IMR-90 (cell line): ENCODE results near the gene ANKLE1. TPM values are rescaled to one million over a fixed set of nuclear protein-coding genes. Genes with fewer than 3 reads are reported as not detected.

Source experiments
- ATAC-seq: fragments of 200-7000 bp; cut with Tn5 transposase; 2 replicates; pipeline ENCODE4 v1.9.1; 2020; ENCODE audit warnings: low read depth, mild to moderate bottlenecking, moderate library complexity
- BruUV-seq: library from RNA; stranded (reverse); fragments of 400-500 nt; replicated peaks from 2 replicates; lab custom pipeline; 2021; lab: Mats Ljungman, UMichigan
- CTCF ChIA-PET: fragments of 300-600 bp; formaldehyde crosslinking; extraction: SDS; loops from one replicate; lab custom pipeline; 2021; ENCODE audit warnings: antibody characterized with exemption; lab: Yijun Ruan, JAX
- POLR2A ChIA-PET: fragments of 300-600 bp; sonication (Branson Sonifier 250); formaldehyde crosslinking; loops from one replicate; lab custom pipeline; 2022; ENCODE audit warnings: antibody characterized with exemption; ENCODE audit not compliant: unreplicated experiment; lab: Charles Lee
- DNase-seq: peaks from one replicate; pipeline ENCODE4 v3.0.0; 2013
- H2AFZ ChIP-seq: replicated peaks from 2 replicates; pipeline ENCODE3; 2013; ENCODE audit warnings: low read length, mild to moderate bottlenecking; ENCODE audit not compliant: poor library complexity
- H2AK5ac ChIP-seq: 2 replicates; pipeline ENCODE4 v1.6.1; 2013; ENCODE audit warnings: low read depth, low read length, inconsistent platforms
- H2AK9ac ChIP-seq: replicated peaks from 2 replicates; pipeline ENCODE3; 2013; ENCODE audit warnings: mild to moderate bottlenecking, low read depth, low read length, moderate library complexity; ENCODE audit not compliant: poor library complexity
- H2BK120ac ChIP-seq: 2 replicates; pipeline ENCODE4 v1.6.1; 2013; ENCODE audit warnings: low read depth, low read length, inconsistent platforms
- H2BK15ac ChIP-seq: 3 replicates; pipeline ENCODE4 v1.6.1; 2013; ENCODE audit warnings: low read depth, low read length, inconsistent platforms
- H2BK20ac ChIP-seq: 2 replicates; pipeline ENCODE4 v1.6.1; 2013; ENCODE audit warnings: low read depth, mild to moderate bottlenecking, inconsistent platforms, low read length, moderate library complexity
- H2BK5ac ChIP-seq: 2 replicates; pipeline ENCODE4 v1.6.1; 2013; ENCODE audit warnings: mild to moderate bottlenecking, low read depth, low read length, inconsistent platforms; ENCODE audit not compliant: poor library complexity, severe bottlenecking
- H3K14ac ChIP-seq: replicated peaks from 2 replicates; pipeline ENCODE4 v1.6.1; 2013; ENCODE audit warnings: low read depth, low read length, inconsistent platforms
- H3K18ac ChIP-seq: 2 replicates; pipeline ENCODE4 v1.6.1; 2013; ENCODE audit warnings: low read depth, low read length, control low read depth
- H3K23ac ChIP-seq: 2 replicates; pipeline ENCODE4 v1.6.1; 2013; ENCODE audit warnings: low read depth, low read length, inconsistent platforms
- H3K27ac ChIP-seq: 2 replicates; pipeline ENCODE4 v1.5.1; 2013; ENCODE audit warnings: mild to moderate bottlenecking, control low read depth, low read length; ENCODE audit not compliant: insufficient read depth
- H3K27me3 ChIP-seq: 2 replicates; pipeline ENCODE4 v1.6.1; 2013; ENCODE audit warnings: low read length; ENCODE audit not compliant: control insufficient read depth, insufficient read depth
- H3K36me3 ChIP-seq: 2 replicates; pipeline ENCODE4 v1.6.1; 2013; ENCODE audit warnings: low read length, mixed read lengths; ENCODE audit not compliant: control insufficient read depth, insufficient read depth
- H3K4ac ChIP-seq: 2 replicates; pipeline ENCODE4 v1.6.1; 2013; ENCODE audit warnings: low read depth, low read length, inconsistent platforms
- H3K4me1 ChIP-seq: 2 replicates; pipeline ENCODE4 v1.6.1; 2013; ENCODE audit warnings: low read length, mixed read lengths; ENCODE audit not compliant: control insufficient read depth, insufficient read depth
- H3K4me2 ChIP-seq: 2 replicates; pipeline ENCODE4 v1.6.1; 2013; ENCODE audit warnings: low read depth, mild to moderate bottlenecking, control low read depth, low read length, moderate library complexity
- H3K4me3 ChIP-seq: 2 replicates; pipeline ENCODE4 v1.5.1; 2013; ENCODE audit warnings: low read depth, mild to moderate bottlenecking, control low read depth, low read length, moderate library complexity; ENCODE audit not compliant: insufficient read depth
- H3K56ac ChIP-seq: 2 replicates; pipeline ENCODE4 v1.6.1; 2013; ENCODE audit warnings: low read length, inconsistent platforms; ENCODE audit not compliant: insufficient read depth; ENCODE audit errors: extremely low read depth
- H3K79me1 ChIP-seq, 2 experiments: 2 replicates each; pipeline ENCODE4 v1.6.1; 2013; ENCODE audit warnings: low read length in 2 of 2, inconsistent platforms in 1 of 2, low read depth in 1 of 2
- H3K9ac ChIP-seq: 2 replicates; pipeline ENCODE4 v1.6.1; 2013; ENCODE audit warnings: low read depth, low read length, control low read depth
- H3K9me1 ChIP-seq: 2 replicates; pipeline ENCODE4 v1.6.1; 2013; ENCODE audit warnings: low read length, inconsistent platforms; ENCODE audit not compliant: insufficient read depth
- H3K9me3 ChIP-seq: 2 replicates; pipeline ENCODE4 v1.6.1; 2013; ENCODE audit warnings: low read length; ENCODE audit not compliant: control insufficient read depth, insufficient read depth
- H4K20me1 ChIP-seq: 2 replicates; pipeline ENCODE4 v1.6.1; 2013; ENCODE audit warnings: low read length, inconsistent platforms; ENCODE audit not compliant: insufficient read depth
- H4K5ac ChIP-seq: 2 replicates; pipeline ENCODE4 v1.6.1; 2013; ENCODE audit warnings: mild to moderate bottlenecking, low read depth, low read length, control low read depth
- H4K8ac ChIP-seq, 2 experiments: 2 replicates each; pipeline ENCODE4 v1.6.1; 2013; ENCODE audit warnings: low read depth in 2 of 2, low read length in 2 of 2, control low read depth in 1 of 2, inconsistent platforms in 1 of 2
- H4K91ac ChIP-seq: 2 replicates; pipeline ENCODE4 v1.6.1; 2013; ENCODE audit warnings: low read depth, low read length, inconsistent platforms; ENCODE audit not compliant: insufficient read depth
- MXI1 ChIP-seq: IDR thresholded peaks from 2 replicates; pipeline ENCODE4 v1.6.1; 2012; ENCODE audit warnings: low read depth, mild to moderate bottlenecking, low read length, moderate library complexity, borderline replicate concordance
- SMC3 ChIP-seq: fragments of 150-350 bp; IDR thresholded peaks from 2 replicates; pipeline ENCODE4 v1.6.1; 2016; ENCODE audit warnings: low read depth, mild to moderate bottlenecking, antibody characterized with exemption, low read length, moderate library complexity
- WGBS, 2 experiments: methylation state at CpG; one replicate each; pipeline versions ENCODE4 v1.1.5 to v1.1.7; 2013; ENCODE audit warnings: missing lambda C conversion rate in 2 of 2; ENCODE audit not compliant: insufficient read length in 1 of 2; ENCODE audit errors: extremely low coverage in 2 of 2; 5-methylcytosine and 5-hydroxymethylcytosine counted together
- dilution Hi-C: fragments of 300-500 bp; cut with HindIII; formaldehyde crosslinking; loops from one replicate; pipeline ENCODE4 v1.14.3; 2018; ENCODE audit warnings: low sequenced_read_pairs; ENCODE audit not compliant: unreplicated experiment
- in situ Hi-C: fragments of 300-500 bp; cut with MboI; formaldehyde crosslinking; loops from 3 replicates; pipeline ENCODE4 v1.14.3; 2019; ENCODE audit warnings: low sequenced_read_pairs, inconsistent platforms, mixed read lengths
- intact Hi-C: fragments of 100-400 bp; cut with micrococcal nuclease; formaldehyde crosslinking; loops from 2 replicates; pipeline ENCODE4 v1.10.0; 2022
- polyA plus RNA-seq, 3 experiments: library from polyadenylated mRNA; depleted of rRNA; stranded (reverse); fragments of >200 nt; gene quantifications; 2 replicates each; pipeline ENCODE4 v1.2.3, GENCODE V29; 2012; ENCODE audit warnings: low replicate concordance in 1 of 3
- total RNA-seq: library from RNA; depleted of rRNA; stranded (reverse); fragments of >200 nt; gene quantifications from 2 replicates; pipeline ENCODE4 v1.2.3, GENCODE V29; 2012

ANKLE1 gene
- total and polyA plus RNA-seq, 2 of the 4 experiments (the other 2 are of a cell fraction) = under 0.01 to 0.87 TPM

- Histone ChIP-seq H3K9me3 (no peaks in the 10 kb centered on the region), H3K56ac (peak within 1 kb of the TSS; percentile 72), H2AK5ac (peak within 1 kb of the TSS; percentile 98), H2BK5ac (peak within 1 kb of the TSS; percentile 93), H4K91ac (peak within 1 kb of the TSS; percentile 82), H3K18ac (peak within 1 kb of the TSS; percentile 86), H2BK20ac (peak within 1 kb of the TSS; percentile 71; the same call in 1 of the 2 replicates), H3K27ac (peak within 1 kb of the TSS; percentile 97), H3K4me1 (peaks cover 10% of the 10 kb centered on the region), H3K4ac (peak within 1 kb of the TSS; percentile 95), H3K9ac (peak within 1 kb of the TSS; percentile 82), H3K36me3 (peaks cover 4% of the 10 kb centered on the region; the same call in 1 of the 2 replicates), H3K4me3 (peak within 1 kb of the TSS; percentile 90), H3K14ac (peak within 1 kb of the TSS; percentile 74), H3K79me1 (peaks cover 15 to 43% of the 10 kb centered on the region in 2 experiments), H3K4me2 (peak within 1 kb of the TSS; percentile 93), H2AK9ac (peak within 1 kb of the TSS; percentile 99), H2BK15ac (peak within 1 kb of the TSS; percentile 86; the same call in 1 of the 3 replicates), H2AFZ (peak within 1 kb of the TSS; percentile 100), H3K27me3 (no peaks in the 10 kb centered on the region), H2BK120ac (peak within 1 kb of the TSS; percentile 90), H3K9me1 (0 out of 2 replicates have a peak, but pooled peaks cover 5% of the 10 kb centered on the region), H4K5ac (peak within 1 kb of the TSS; percentile 94), H3K23ac (peak within 1 kb of the TSS; percentile 59), H4K8ac (peak within 1 kb of the TSS; percentile 91 to 94; a peak in 3 of 4 replicates), H4K20me1 (peaks cover 28% of the 10 kb centered on the region)
- ChIA-PET CTCF (no interaction called here), POLR2A (no interaction called here)
- intact Hi-C loops (no loop called here), dilution Hi-C loops (no loop called here), in situ Hi-C loops (no loop called here)
- ATAC-seq (no peak; the same call in 1 of the 2 replicates), DNase-seq (no peak)
- TF ChIP-seq MXI1 (peak; percentile 44; the same call in 1 of the 2 replicates), SMC3 (no peak)
- no TSS peak for BruUV-seq
- WGBS, 2 experiments = 0% methylated on average over 3 of the region's 72 CpGs; no CpG with 5 or more reads in 1 of the 2 experiments
Observed at GRCh38 chr19:17245535-17245984, 36.1 kb upstream of the ANKLE1 start, which contains the start of gene NR2F6. Gene NR2F6, minus strand, starts transcription at chr19:17245919. Its CDS starts 699 bp downstream, at chr19:17245220.
